Measurements from ENCODE around the gene OSBPL9. TPM values are rescaled to one million over a fixed set of nuclear protein-coding genes. Genes with fewer than 3 reads are reported as not detected.
"Not testable (repeated sequence)": the region's sequence is repeated elsewhere in the genome, so short reads cannot be mapped to it uniquely, and the experiment has no call there.

The OSBPL9 gene
- total and polyA plus RNA-seq, 4 experiments from 2014 or later: 45.1 to 47.8 (median 46.1) TPM

DNA sequence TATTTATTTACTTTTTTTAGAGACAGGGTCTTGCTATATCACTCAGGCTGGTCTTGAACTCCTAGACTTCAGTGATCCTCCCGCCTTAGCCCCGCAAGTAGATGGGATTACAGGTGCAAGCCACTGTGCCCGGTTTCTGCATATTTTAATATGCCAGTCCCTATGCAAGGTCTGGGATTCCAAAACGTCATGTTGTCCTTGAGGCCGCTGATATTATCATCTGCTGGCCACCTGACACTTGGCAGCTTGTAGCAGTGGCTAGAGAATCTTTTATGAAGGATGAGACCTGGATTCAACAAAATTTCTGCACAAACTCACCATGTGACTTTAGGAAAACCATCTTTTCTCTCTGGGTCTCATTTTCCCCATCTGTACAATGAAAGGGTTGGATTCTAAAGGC is 32.9 kb upstream of the OSBPL9 start:
- intact Hi-C loops (cut with micrococcal nuclease): no loop called here
- Mint-ChIP-seq H3K36me3 (no peaks in the 10 kb centered on the region), H3K4me3 (no peak overlapping the region), H3K27ac (no peak overlapping the region), H3K27me3 (peaks cover 3 to 5% of the 10 kb centered on the region in 2 donors), H3K9me3 (peaks cover 0 to 1% (median 0%) of the 10 kb centered on the region in 8 donors), H3K4me1 (no peaks in the 10 kb centered on the region)
- Histone ChIP-seq H3K27ac (ENCODE audit: low read depth, low read length) (no peak overlapping the region), H3K4me1 (ENCODE audit: insufficient read depth, low read length) (no peaks in the 10 kb centered on the region), H3K27me3 (ENCODE audit: insufficient read depth, low read length) (no peaks in the 10 kb centered on the region), H3K4me3 (ENCODE audit: low read length in 2 of 2) (no peak overlapping the region), H3K36me3 (ENCODE audit: insufficient read depth, low read length) (no peaks in the 10 kb centered on the region), H3K9me3 (ENCODE audit: control insufficient read depth in 1 of 2, low read length in 2 of 2) (no peaks in the 10 kb centered on the region)
- DNase-seq: no peak
- POLR2A ChIA-PET (ENCODE audit: partially characterized antibody): no interaction called here
- CTCF ChIA-PET (ENCODE audit: partially characterized antibody): no interaction called here

DNA sequence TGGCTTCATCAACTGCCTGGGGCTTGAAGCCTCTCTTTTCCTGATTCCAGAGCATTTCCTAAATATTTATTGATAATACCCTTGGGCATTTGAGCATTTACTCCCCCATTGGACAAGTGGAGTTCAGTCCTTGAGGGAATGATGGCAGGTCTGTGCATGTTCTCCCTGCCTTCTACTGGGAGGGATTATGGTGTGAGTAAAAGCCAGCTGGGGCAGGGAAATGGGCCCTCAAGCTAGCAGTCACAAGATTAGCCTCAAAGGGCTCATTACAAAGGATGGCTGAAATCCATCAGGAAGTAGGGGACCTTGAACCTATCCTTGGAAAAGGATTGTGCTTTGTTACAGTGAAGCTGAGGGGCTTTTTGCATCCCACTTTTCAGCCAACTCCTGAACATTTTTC is 24.2 kb upstream of the OSBPL9 start:
- POLR2A ChIA-PET (ENCODE audit: partially characterized antibody): no interaction called here
- Mint-ChIP-seq H3K36me3 (no peaks in the 10 kb centered on the region), H3K9me3 (no peaks in the 10 kb centered on the region), H3K4me1 (no peaks in the 10 kb centered on the region), H3K4me3 (no peak overlapping the region), H3K27ac (no peak overlapping the region), H3K27me3 (peaks cover 4 to 6% of the 10 kb centered on the region in 2 donors)
- CTCF ChIA-PET (ENCODE audit: partially characterized antibody): no interaction called here
- H3K4me3 ChIP-seq (ENCODE audit: low read length in 2 of 2): no peak overlapping the region
- no peaks in the 10 kb centered on the region for H3K27me3 ChIP-seq (ENCODE audit: insufficient read depth, low read length)
- H3K9me3 ChIP-seq (ENCODE audit: control insufficient read depth in 1 of 2, low read length in 2 of 2): no peaks in the 10 kb centered on the region
- H3K27ac ChIP-seq (ENCODE audit: low read depth, low read length): no peak overlapping the region
- no peaks in the 10 kb centered on the region for H3K4me1 ChIP-seq (ENCODE audit: insufficient read depth, low read length)
- DNase-seq: no peak
- H3K36me3 ChIP-seq (ENCODE audit: insufficient read depth, low read length): no peaks in the 10 kb centered on the region
- intact Hi-C loops (cut with micrococcal nuclease): no loop called here

DNA sequence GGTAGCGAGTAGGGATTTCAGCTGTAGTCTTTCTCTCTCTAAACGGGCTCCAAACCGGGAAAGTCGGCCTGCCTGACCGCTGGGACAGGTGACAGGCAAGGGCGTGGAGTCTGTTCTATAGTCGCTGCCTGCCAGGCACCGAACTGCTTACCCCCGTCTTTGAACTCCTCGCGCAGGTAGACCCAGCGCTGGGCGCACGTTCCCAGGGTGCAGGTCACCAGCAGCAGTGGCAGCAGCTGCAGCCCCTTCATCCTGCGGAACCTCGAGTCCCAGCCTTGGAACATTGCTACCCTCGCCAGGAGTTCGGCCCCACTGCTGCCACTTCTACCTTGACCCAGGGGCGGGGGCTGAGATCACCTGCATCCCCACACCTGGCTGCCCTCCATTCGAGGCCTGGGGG is 22.2 kb upstream of the OSBPL9 start:
- H3K9me3 ChIP-seq (ENCODE audit: control insufficient read depth in 1 of 2, low read length in 2 of 2): no peaks in the 10 kb centered on the region
- H3K27ac Mint-ChIP-seq: peak overlapping the region in 1 of 7 donors; percentile 35
- H3K36me3 ChIP-seq (ENCODE audit: insufficient read depth, low read length): no peaks in the 10 kb centered on the region
- H3K27me3 ChIP-seq (ENCODE audit: insufficient read depth, low read length): no peaks in the 10 kb centered on the region
- CTCF ChIA-PET (ENCODE audit: partially characterized antibody): no interaction called here
- peaks cover 1 to 2% of the 10 kb centered on the region in 2 donors for H3K27me3 Mint-ChIP-seq
- no peak overlapping the region for H3K4me3 ChIP-seq (ENCODE audit: low read length in 2 of 2)
- no peaks in the 10 kb centered on the region for H3K36me3 Mint-ChIP-seq
- no peak overlapping the region for H3K4me3 Mint-ChIP-seq
- intact Hi-C loops (cut with micrococcal nuclease): no loop called here
- H3K4me1 Mint-ChIP-seq: no peaks in the 10 kb centered on the region
- H3K9me3 Mint-ChIP-seq: no peaks in the 10 kb centered on the region
- H3K27ac ChIP-seq (ENCODE audit: low read depth, low read length): no peak overlapping the region
- DNase-seq: no peak
- H3K4me1 ChIP-seq (ENCODE audit: insufficient read depth, low read length): no peaks in the 10 kb centered on the region
- POLR2A ChIA-PET (ENCODE audit: partially characterized antibody): no interaction called here

DNA sequence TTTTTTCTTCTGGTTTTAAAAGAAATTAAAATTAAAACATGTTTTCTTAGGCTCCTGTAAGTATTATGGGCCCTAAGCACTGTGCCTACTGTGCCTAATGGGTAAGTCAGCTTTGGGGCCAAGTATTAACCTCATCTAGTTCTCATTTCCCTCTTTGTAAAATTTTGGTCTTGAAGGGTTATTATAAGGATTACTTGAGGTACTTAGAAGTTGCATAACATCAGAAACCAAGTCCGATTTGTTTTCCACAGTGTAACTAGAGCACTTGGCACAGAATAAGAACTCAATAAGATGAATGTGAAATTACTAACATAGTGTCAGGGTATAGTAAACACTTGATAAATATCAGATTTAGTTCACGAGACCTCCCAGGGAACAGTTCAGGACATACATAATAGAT is 16.4 kb upstream of the OSBPL9 start:
- no peak for DNase-seq
- Histone ChIP-seq H3K36me3 (ENCODE audit: insufficient read depth, low read length) (no peaks in the 10 kb centered on the region), H3K4me1 (ENCODE audit: insufficient read depth, low read length) (no peaks in the 10 kb centered on the region), H3K9me3 (ENCODE audit: control insufficient read depth in 1 of 2, low read length in 2 of 2) (no peaks in the 10 kb centered on the region), H3K27ac (ENCODE audit: low read depth, low read length) (no peak overlapping the region), H3K27me3 (ENCODE audit: insufficient read depth, low read length) (no peaks in the 10 kb centered on the region), H3K4me3 (ENCODE audit: low read length in 2 of 2) (no peak overlapping the region)
- Mint-ChIP-seq H3K36me3 (no peaks in the 10 kb centered on the region), H3K9me3 (no peaks in the 10 kb centered on the region), H3K4me3 (no peak overlapping the region), H3K27ac (no peak overlapping the region), H3K27me3 (peaks cover 2% of the 10 kb centered on the region in 2 donors), H3K4me1 (no peaks in the 10 kb centered on the region)
- ChIA-PET CTCF (ENCODE audit: partially characterized antibody) (no interaction called here), POLR2A (ENCODE audit: partially characterized antibody) (no interaction called here)
- intact Hi-C loops (cut with micrococcal nuclease): no loop called here

DNA sequence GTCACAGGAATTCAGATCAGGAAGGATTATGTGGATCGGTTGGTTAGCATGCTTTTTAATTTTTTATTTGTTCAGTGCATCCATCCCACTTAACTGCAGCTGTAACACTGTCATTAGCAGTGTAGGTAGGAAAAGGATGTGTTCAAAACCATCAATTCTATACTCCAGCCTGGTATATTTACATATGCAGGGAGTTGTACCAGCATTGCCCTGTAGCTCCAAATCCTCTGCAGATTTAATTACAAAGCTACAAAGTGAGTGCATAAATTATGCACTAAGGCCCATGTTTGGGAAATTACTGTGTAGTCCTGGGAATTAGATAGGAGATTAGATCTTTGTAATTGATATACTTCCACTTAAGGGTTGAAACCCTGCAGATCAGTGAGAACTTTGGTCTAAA is 15.9 kb upstream of the OSBPL9 start:
- no peak overlapping the region for H3K27ac Mint-ChIP-seq
- H3K27me3 Mint-ChIP-seq: peaks cover 2% of the 10 kb centered on the region in 2 donors
- H3K4me3 Mint-ChIP-seq: no peak overlapping the region
- H3K4me1 Mint-ChIP-seq: no peaks in the 10 kb centered on the region
- H3K9me3 Mint-ChIP-seq: no peaks in the 10 kb centered on the region
- H3K4me1 ChIP-seq (ENCODE audit: insufficient read depth, low read length): no peaks in the 10 kb centered on the region
- intact Hi-C loops (cut with micrococcal nuclease): no loop called here
- DNase-seq: no peak
- ChIA-PET POLR2A (ENCODE audit: partially characterized antibody) (no interaction called here), CTCF (ENCODE audit: partially characterized antibody) (no interaction called here)
- H3K27ac ChIP-seq (ENCODE audit: low read depth, low read length): no peak overlapping the region
- no peaks in the 10 kb centered on the region for H3K36me3 Mint-ChIP-seq
- H3K4me3 ChIP-seq (ENCODE audit: low read length in 2 of 2): no peak overlapping the region
- H3K9me3 ChIP-seq (ENCODE audit: control insufficient read depth in 1 of 2, low read length in 2 of 2): no peaks in the 10 kb centered on the region
- H3K36me3 ChIP-seq (ENCODE audit: insufficient read depth, low read length): no peaks in the 10 kb centered on the region
- H3K27me3 ChIP-seq (ENCODE audit: insufficient read depth, low read length): no peaks in the 10 kb centered on the region

DNA sequence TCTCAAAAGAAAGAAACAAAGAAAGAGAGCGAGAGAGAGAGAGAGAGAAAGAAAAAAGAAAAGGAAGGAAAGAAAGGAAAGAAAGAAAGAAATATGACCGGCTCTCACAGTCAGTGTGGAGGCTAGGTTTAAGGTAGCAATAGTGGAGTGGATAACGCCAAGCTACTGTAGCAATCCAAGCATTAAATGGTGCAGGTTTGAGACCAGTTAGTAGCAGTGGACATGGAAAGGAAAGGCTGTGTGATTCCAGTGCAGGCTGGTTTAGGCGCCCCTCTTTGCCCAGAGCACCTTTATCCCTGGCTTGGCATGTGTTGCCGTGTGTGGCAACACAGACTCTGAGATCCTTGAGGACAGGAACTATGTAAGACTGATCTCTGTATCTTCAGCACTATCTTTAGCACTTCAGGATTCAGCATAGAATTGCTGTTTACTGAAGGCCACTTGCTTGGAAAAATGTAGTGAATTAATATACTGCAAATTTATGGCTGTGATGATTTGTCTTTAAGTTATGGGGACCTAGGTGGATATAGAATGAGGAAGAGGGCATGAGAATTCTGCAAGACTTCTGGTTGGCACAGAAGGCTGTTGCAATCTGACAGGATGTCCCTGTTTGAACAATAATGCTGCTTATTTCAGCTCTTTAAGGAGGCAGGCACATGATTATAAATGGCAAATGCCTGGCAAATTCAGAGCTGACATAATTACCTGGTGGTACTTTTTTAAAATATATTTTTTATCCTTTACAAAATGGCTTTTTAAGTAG is 10.8 kb upstream of the OSBPL9 start:
- no peak for DNase-seq
- no peak overlapping the region for H3K4me3 ChIP-seq (ENCODE audit: low read length in 2 of 2)
- H3K9me3 ChIP-seq (ENCODE audit: control insufficient read depth in 1 of 2, low read length in 2 of 2): no peaks in the 10 kb centered on the region
- intact Hi-C loops (cut with micrococcal nuclease): no loop called here
- H3K27ac ChIP-seq (ENCODE audit: low read depth, low read length): no peak overlapping the region
- POLR2A ChIA-PET (ENCODE audit: partially characterized antibody): no interaction called here
- CTCF ChIA-PET (ENCODE audit: partially characterized antibody): no interaction called here
- Mint-ChIP-seq H3K9me3 (peaks cover 0 to 2% (median 0%) of the 10 kb centered on the region in 8 donors), H3K4me3 (no peak overlapping the region), H3K4me1 (no peaks in the 10 kb centered on the region), H3K36me3 (no peaks in the 10 kb centered on the region), H3K27me3 (peaks cover 6 to 12% of the 10 kb centered on the region in 2 donors), H3K27ac (no peak overlapping the region)
- H3K36me3 ChIP-seq (ENCODE audit: insufficient read depth, low read length): no peaks in the 10 kb centered on the region
- H3K4me1 ChIP-seq (ENCODE audit: insufficient read depth, low read length): no peaks in the 10 kb centered on the region
- H3K27me3 ChIP-seq (ENCODE audit: insufficient read depth, low read length): no peaks in the 10 kb centered on the region

DNA sequence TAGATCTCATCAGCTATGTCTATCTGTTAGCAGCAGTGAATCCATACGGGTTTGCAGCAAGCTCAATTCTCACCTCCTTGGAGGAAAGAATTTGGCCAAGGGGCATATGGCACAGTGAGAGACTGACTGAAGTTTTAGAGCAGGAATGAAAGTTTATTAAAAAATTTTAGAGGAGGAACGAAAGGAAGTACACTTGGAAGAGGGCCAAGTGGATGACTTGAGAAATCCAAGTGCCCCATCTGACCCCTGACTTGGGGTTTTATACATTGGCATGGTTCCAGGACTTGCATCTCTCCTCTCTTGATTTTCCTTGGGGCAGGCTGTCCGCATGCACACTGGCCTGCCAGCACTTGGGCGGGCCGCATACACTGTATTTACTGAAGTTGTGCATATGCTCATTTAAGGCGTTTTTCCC is 9.2 kb upstream of the OSBPL9 start:
- no peaks in the 10 kb centered on the region for H3K36me3 ChIP-seq (ENCODE audit: insufficient read depth, low read length)
- no peak for DNase-seq
- no peaks in the 10 kb centered on the region for H3K27me3 ChIP-seq (ENCODE audit: insufficient read depth, low read length)
- intact Hi-C loops (cut with micrococcal nuclease): no loop called here
- Mint-ChIP-seq H3K9me3 (peaks cover 0 to 2% (median 0%) of the 10 kb centered on the region in 8 donors), H3K4me3 (no peak overlapping the region), H3K27me3 (peaks cover 9 to 15% of the 10 kb centered on the region in 2 donors), H3K4me1 (no peaks in the 10 kb centered on the region), H3K27ac (no peak overlapping the region), H3K36me3 (no peaks in the 10 kb centered on the region)
- ChIA-PET CTCF (ENCODE audit: partially characterized antibody) (no interaction called here), POLR2A (ENCODE audit: partially characterized antibody) (no interaction called here)
- no peak overlapping the region for H3K27ac ChIP-seq (ENCODE audit: low read depth, low read length)
- H3K4me1 ChIP-seq (ENCODE audit: insufficient read depth, low read length): no peaks in the 10 kb centered on the region
- H3K4me3 ChIP-seq (ENCODE audit: low read length in 2 of 2): no peak overlapping the region
- no peaks in the 10 kb centered on the region for H3K9me3 ChIP-seq (ENCODE audit: control insufficient read depth in 1 of 2, low read length in 2 of 2)

DNA sequence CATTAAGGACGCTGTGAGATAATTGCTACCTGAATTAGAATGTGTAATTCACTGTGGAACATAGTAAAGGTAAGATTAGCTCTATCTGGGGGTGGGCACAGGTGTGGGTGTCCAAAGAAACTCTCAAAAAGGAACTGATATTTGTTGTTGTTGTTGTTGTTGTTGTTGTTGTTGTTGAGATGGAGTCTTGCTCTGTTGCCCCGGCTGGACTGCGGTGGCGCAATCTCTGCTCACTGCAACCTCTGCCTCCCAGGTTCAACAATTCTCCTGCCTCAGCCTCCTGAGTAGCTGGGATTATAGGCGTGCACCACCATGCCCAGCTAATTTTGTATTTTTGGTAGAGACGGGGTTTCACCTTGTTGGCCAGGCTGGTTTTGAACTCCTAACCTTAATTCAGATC is 6.8 kb upstream of the OSBPL9 start:
- H3K4me1 ChIP-seq (ENCODE audit: insufficient read depth, low read length); H3K36me3 ChIP-seq (ENCODE audit: insufficient read depth, low read length); DNase-seq; H3K36me3 Mint-ChIP-seq; H3K27ac Mint-ChIP-seq; H3K9me3 ChIP-seq (ENCODE audit: control insufficient read depth in 1 of 2, low read length in 2 of 2); intact Hi-C loops (cut with micrococcal nuclease); H3K4me3 ChIP-seq (ENCODE audit: low read length in 2 of 2); H3K27ac ChIP-seq (ENCODE audit: low read depth, low read length); POLR2A ChIA-PET (ENCODE audit: partially characterized antibody); H3K27me3 ChIP-seq (ENCODE audit: insufficient read depth, low read length); H3K4me1 Mint-ChIP-seq; CTCF ChIA-PET (ENCODE audit: partially characterized antibody); H3K9me3 Mint-ChIP-seq; H3K4me3 Mint-ChIP-seq: not testable (repeated sequence)
- H3K27me3 Mint-ChIP-seq: peaks cover 8 to 14% of the 10 kb centered on the region in 2 donors

Data from CD4-positive, alpha-beta memory T cell (primary cell).